H9 (cell line): Measurements from ENCODE around the gene MBTPS1. TPM values are rescaled to one million over a fixed set of nuclear protein-coding genes. Genes with fewer than 3 reads are reported as not detected.

ENCODE experiments used
- DNase-seq: peaks from one replicate; pipeline ENCODE4 v3.0.0-alpha.2; 2017
- H2AFZ ChIP-seq: one replicate; pipeline ENCODE4 v1.6.1; 2013; ENCODE audit warnings: mild to moderate bottlenecking, low read length, control low read depth, moderate library complexity
- H2AK5ac ChIP-seq: 2 replicates; pipeline ENCODE4 v1.6.1; 2013; ENCODE audit warnings: low read length, control low read depth, mixed read lengths; ENCODE audit not compliant: insufficient read length
- H2BK120ac ChIP-seq: one replicate; pipeline ENCODE4 v1.6.1; 2013; ENCODE audit warnings: low read depth, mild to moderate bottlenecking, low read length, control low read depth, inconsistent platforms; ENCODE audit not compliant: poor library complexity, severe bottlenecking
- H2BK12ac ChIP-seq: 2 replicates; pipeline ENCODE4 v1.6.1; 2013; ENCODE audit warnings: low read length, control low read depth, mixed read lengths, low read depth; ENCODE audit not compliant: insufficient read length
- H2BK15ac ChIP-seq: 2 replicates; pipeline ENCODE4 v1.6.1; 2013; ENCODE audit warnings: low read depth, low read length, control low read depth
- H2BK20ac ChIP-seq: one replicate; pipeline ENCODE4 v1.6.1; 2013; ENCODE audit warnings: low read depth, mild to moderate bottlenecking, low read length, control low read depth, inconsistent platforms; ENCODE audit not compliant: poor library complexity, severe bottlenecking
- H2BK5ac ChIP-seq: 2 replicates; pipeline ENCODE4 v1.6.1; 2013; ENCODE audit warnings: low read length, control low read depth, mixed read lengths; ENCODE audit not compliant: insufficient read length
- H3K14ac ChIP-seq: 2 replicates; pipeline ENCODE4 v1.6.1; 2013; ENCODE audit warnings: low read length, control low read depth; ENCODE audit not compliant: insufficient read depth
- H3K18ac ChIP-seq: 2 replicates; pipeline ENCODE4 v1.6.1; 2013; ENCODE audit warnings: low read depth, mild to moderate bottlenecking, mixed read lengths, low read length, control low read depth; ENCODE audit not compliant: insufficient read length
- H3K23ac ChIP-seq: 2 replicates; pipeline ENCODE4 v1.6.1; 2013; ENCODE audit warnings: low read length, control low read depth, mixed read lengths, low read depth; ENCODE audit not compliant: insufficient read length
- H3K23me2 ChIP-seq: 2 replicates; pipeline ENCODE4 v1.6.1; 2013; ENCODE audit warnings: low read depth, mild to moderate bottlenecking, mixed read lengths, low read length, control low read depth; ENCODE audit not compliant: insufficient read length, poor library complexity, severe bottlenecking
- H3K27ac ChIP-seq: 2 replicates; pipeline ENCODE4 v1.5.1; 2013; ENCODE audit warnings: low read length, control low read depth, mixed read lengths, low read depth; ENCODE audit not compliant: insufficient read length
- H3K27me3 ChIP-seq: 2 replicates; pipeline ENCODE4 v1.6.1; 2013; ENCODE audit warnings: low read length, control low read depth, inconsistent platforms; ENCODE audit not compliant: insufficient read depth
- H3K4ac ChIP-seq: 2 replicates; pipeline ENCODE4 v1.6.1; 2013; ENCODE audit warnings: low read depth, mild to moderate bottlenecking, control low read depth, inconsistent platforms, low read length, moderate library complexity
- H3K4me1 ChIP-seq: 2 replicates; pipeline ENCODE4 v1.6.1; 2013; ENCODE audit warnings: low read length, control low read depth, inconsistent platforms; ENCODE audit not compliant: insufficient read depth
- H3K4me2 ChIP-seq: 2 replicates; pipeline ENCODE4 v1.6.1; 2013; ENCODE audit warnings: low read length, control low read depth, mixed read lengths; ENCODE audit not compliant: insufficient read length, insufficient read depth
- H3K56ac ChIP-seq: 2 replicates; pipeline ENCODE4 v1.6.1; 2013; ENCODE audit warnings: low read depth, mild to moderate bottlenecking, mixed read lengths, low read length, control low read depth; ENCODE audit not compliant: insufficient read length
- H3K79me1 ChIP-seq: 2 replicates; pipeline ENCODE4 v1.6.1; 2013; ENCODE audit warnings: low read depth, mild to moderate bottlenecking, moderate library complexity, low read length, control low read depth, inconsistent platforms; ENCODE audit not compliant: insufficient read depth, poor library complexity, severe bottlenecking
- H3K79me2 ChIP-seq: 2 replicates; pipeline ENCODE4 v1.6.1; 2013; ENCODE audit warnings: low read length, control low read depth, inconsistent platforms; ENCODE audit not compliant: insufficient read depth
- H3K9ac ChIP-seq: 2 replicates; pipeline ENCODE4 v1.6.1; 2013; ENCODE audit warnings: low read length, control low read depth, mixed read lengths; ENCODE audit not compliant: insufficient read length; ENCODE audit errors: extremely low read depth
- H3K9me3 ChIP-seq: one replicate; pipeline ENCODE4 v1.6.1; 2013; ENCODE audit warnings: low read depth, low read length, inconsistent platforms; ENCODE audit not compliant: control insufficient read depth
- H3T11ph ChIP-seq: one replicate; pipeline ENCODE4 v1.6.1; 2013; ENCODE audit warnings: mild to moderate bottlenecking, low read length, control low read depth, inconsistent platforms
- H4K20me1 ChIP-seq: one replicate; pipeline ENCODE4 v1.6.1; 2013; ENCODE audit not compliant: control insufficient read depth, insufficient read length, insufficient read depth
- H4K5ac ChIP-seq: 2 replicates; pipeline ENCODE4 v1.6.1; 2013; ENCODE audit warnings: low read depth, mild to moderate bottlenecking, mixed read lengths, low read length, control low read depth; ENCODE audit not compliant: insufficient read length
- H4K8ac ChIP-seq: replicated peaks from 2 replicates; pipeline ENCODE4 v1.6.1; 2013; ENCODE audit warnings: low read length, control low read depth, mixed read lengths, low read depth; ENCODE audit not compliant: insufficient read length
- H4K91ac ChIP-seq: 2 replicates; pipeline ENCODE4 v1.6.1; 2013; ENCODE audit warnings: low read depth, mild to moderate bottlenecking, moderate library complexity, mixed read lengths, low read length, control low read depth; ENCODE audit not compliant: insufficient read length
- H3K27ac Mint-ChIP-seq, 3 experiments: 2 replicates in 2 of 3; 3 replicates in 1 of 3; pipeline ENCODE4 v1.8.0; 2020 to 2021; ENCODE audit warnings: mixed read lengths in 3 of 3, mild to moderate bottlenecking in 1 of 3, moderate library complexity in 1 of 3
- H3K27me3 Mint-ChIP-seq: 2 replicates; pipeline ENCODE4 v1.8.0; 2021; ENCODE audit warnings: low read depth, mild to moderate bottlenecking, moderate library complexity, mixed read lengths
- H3K36me3 Mint-ChIP-seq, 3 experiments: 2 replicates in 2 of 3; 3 replicates in 1 of 3; pipeline ENCODE4 v1.8.0; 2020 to 2021; ENCODE audit warnings: low read depth in 3 of 3, mixed read lengths in 3 of 3; ENCODE audit not compliant: insufficient read depth in 1 of 3
- H3K4me1 Mint-ChIP-seq, 2 experiments: 2 replicates each; pipeline ENCODE4 v1.8.0; 2020; ENCODE audit warnings: mixed read lengths in 2 of 2
- H3K4me3 Mint-ChIP-seq, 2 experiments: 2 replicates in 1 of 2; 3 replicates in 1 of 2; pipeline ENCODE4 v1.8.0; 2020 to 2021; ENCODE audit warnings: mild to moderate bottlenecking in 2 of 2, mixed read lengths in 2 of 2, moderate library complexity in 1 of 2
- H3K9me3 Mint-ChIP-seq, 2 experiments: 2 replicates in 1 of 2; 3 replicates in 1 of 2; pipeline ENCODE4 v1.8.0; 2020; ENCODE audit warnings: mild to moderate bottlenecking in 2 of 2, mixed read lengths in 2 of 2, moderate library complexity in 1 of 2
- CTCF ChIP-seq: fragments of 200-600 bp; sonication (generic); conservative IDR thresholded peaks from 3 replicates; pipeline ENCODE4 v1.8.0; 2021; ENCODE audit warnings: antibody characterized with exemption, mild to moderate bottlenecking
- WGBS: extraction: QIAGEN DNeasy Blood & Tissue Kit; methylation state at CpG from one replicate; pipeline ENCODE4 v1.1.7; 2013; ENCODE audit warnings: missing lambda C conversion rate, low lambda C conversion rate, mixed read lengths; ENCODE audit not compliant: insufficient read length; ENCODE audit errors: extremely low coverage; 5-methylcytosine and 5-hydroxymethylcytosine counted together
- total RNA-seq: library from RNA; stranded (reverse); gene quantifications from 2 replicates; pipeline ENCODE4 v1.2.1, GENCODE V29; 2021

The MBTPS1 gene
- total RNA-seq, 1 experiment from 2014 or later: 48.7 TPM

GRCh38 chr16:84067640-84068039, 49.1 kb downstream of the MBTPS1 start:
- Histone ChIP-seq H2AK5ac (no peak overlapping the region), H4K5ac (no peak overlapping the region), H4K91ac (no peak overlapping the region), H4K20me1 (no peaks in the 10 kb centered on the region), H3K4ac (no peak overlapping the region), H2BK15ac (no peak overlapping the region), H2BK12ac (no peak overlapping the region), H3K4me1 (no peaks in the 10 kb centered on the region), H3K56ac (no peak overlapping the region), H4K8ac (no peak overlapping the region), H3T11ph (no peak overlapping the region), H3K4me2 (no peak overlapping the region), H3K14ac (no peak overlapping the region), H2BK5ac (no peak overlapping the region), H2BK20ac (no peak overlapping the region), H3K23me2 (no peaks in the 10 kb centered on the region), H3K23ac (no peak overlapping the region), H3K79me1 (no peaks in the 10 kb centered on the region), H3K79me2 (no peaks in the 10 kb centered on the region), H3K9ac (no peak overlapping the region), H3K18ac (no peak overlapping the region), H3K9me3 (no peaks in the 10 kb centered on the region), H2AFZ (no peak overlapping the region), H2BK120ac (no peak overlapping the region), H3K27me3 (no peaks in the 10 kb centered on the region), H3K27ac (no peak overlapping the region)
- Mint-ChIP-seq H3K27ac (no peak overlapping the region), H3K9me3 (no peaks in the 10 kb centered on the region), H3K4me1 (peaks cover under 1 to 6% of the 10 kb centered on the region in 2 experiments; a peak in 3 of 4 replicates), H3K4me3 (no peak overlapping the region), H3K27me3 (0 out of 2 replicates have a peak, but pooled peaks cover 1% of the 10 kb centered on the region), H3K36me3 (peaks cover 17 to 67% (median 48%) of the 10 kb centered on the region in 3 experiments; a peak in 6 of 7 replicates)
- TF ChIP-seq CTCF: no peak
- no CpG with 5 or more reads among the region's 9 CpGs for WGBS
- DNase-seq: no peak
